AG04450 (cell line): ENCODE data around the gene TTC16. TPM values are rescaled to one million over a fixed set of nuclear protein-coding genes. Genes with fewer than 3 reads are reported as not detected.

Experiments
- CTCF ChIA-PET: fragments of 300-600, 350-600 bp; formaldehyde crosslinking; extraction: SDS; loops from one replicate; lab custom pipeline; 2022; ENCODE audit warnings: antibody characterized with exemption, inconsistent platforms; lab: Charles Lee
- POLR2A ChIA-PET: fragments of 350-600 bp; formaldehyde crosslinking; extraction: SDS; loops from one replicate; lab custom pipeline; 2021; ENCODE audit warnings: antibody characterized with exemption, inconsistent platforms; lab: Yijun Ruan, JAX
- DNase-seq: peaks from one replicate; pipeline ENCODE4 v3.0.0-alpha.2; 2011; ENCODE audit warnings: low read depth, low spot score
- H3K27ac ChIP-seq: one replicate; pipeline ENCODE4 v1.5.1; 2012; ENCODE audit warnings: low read depth, low read length, control low read depth
- H3K27me3 ChIP-seq: one replicate; pipeline ENCODE4 v1.6.0; 2012; ENCODE audit warnings: low read length; ENCODE audit not compliant: control insufficient read depth, insufficient read depth
- H3K4me3 ChIP-seq: 2 replicates; pipeline ENCODE4 v1.5.1; 2011; ENCODE audit warnings: mild to moderate bottlenecking, low read depth, low read length, control low read depth
- H3K9me3 ChIP-seq: 2 replicates; pipeline ENCODE4 v1.5.1; 2012; ENCODE audit warnings: low read length; ENCODE audit not compliant: control insufficient read depth, insufficient read depth
- polyA minus RNA-seq: library from RNA; depleted of rRNA, polyadenylated mRNA; stranded (reverse); fragments of >200 nt; gene quantifications from 2 replicates; pipeline ENCODE4 v1.2.3, GENCODE V29; 2011; rRNA and poly(A)+ RNA removed
- polyA plus RNA-seq: library from polyadenylated mRNA; depleted of rRNA; stranded (reverse); fragments of >200 nt; gene quantifications from 2 replicates; pipeline ENCODE4 v1.2.3, GENCODE V29; 2011; rRNA removed
- TF ChIP-seq, protein P1 (sequence below): IDR thresholded peaks from 2 replicates; pipeline ENCODE4 v1.5.1; 2011; ENCODE audit warnings: low read depth, low read length, control low read depth, inconsistent platforms

The TTC16 gene
- not detected in 2 replicates for polyA plus RNA-seq
- polyA minus RNA-seq: not detected in 2 replicates

GRCh38 chr9:127715470-127716337 lies at the start of gene TTC16, which contains the start of gene PTRH1:
TTC16 (plus strand) TSS chr9:127716079; CDS start chr9:127716146, 67 bp downstream.
PTRH1 (minus strand) TSS chr9:127715663; CDS start chr9:127715639, 24 bp downstream.
- Histone ChIP-seq H3K4me3 (peak within 1 kb of the TSS; percentile 83), H3K27me3 (no peaks in the 10 kb centered on the region), H3K9me3 (no peaks in the 10 kb centered on the region; the same call in 1 of the 2 replicates), H3K27ac (peak within 1 kb of the TSS; percentile 61)
- POLR2A ChIA-PET: interaction anchor here (0.5 to 1.2 kb wide), 4 partner anchors 10 to 132 kb away, joined by 3 to 5 read pairs (median 4); partner anchors contain the start of gene TOR2A
- CTCF ChIA-PET: interaction anchor here (2.0 kb wide), 1 partner anchor 19 kb away, joined by 21 read pairs; the partner anchor contains the start of gene TOR2A
- peak; percentile 76 for DNase-seq
- TF ChIP-seq, protein P1, sequence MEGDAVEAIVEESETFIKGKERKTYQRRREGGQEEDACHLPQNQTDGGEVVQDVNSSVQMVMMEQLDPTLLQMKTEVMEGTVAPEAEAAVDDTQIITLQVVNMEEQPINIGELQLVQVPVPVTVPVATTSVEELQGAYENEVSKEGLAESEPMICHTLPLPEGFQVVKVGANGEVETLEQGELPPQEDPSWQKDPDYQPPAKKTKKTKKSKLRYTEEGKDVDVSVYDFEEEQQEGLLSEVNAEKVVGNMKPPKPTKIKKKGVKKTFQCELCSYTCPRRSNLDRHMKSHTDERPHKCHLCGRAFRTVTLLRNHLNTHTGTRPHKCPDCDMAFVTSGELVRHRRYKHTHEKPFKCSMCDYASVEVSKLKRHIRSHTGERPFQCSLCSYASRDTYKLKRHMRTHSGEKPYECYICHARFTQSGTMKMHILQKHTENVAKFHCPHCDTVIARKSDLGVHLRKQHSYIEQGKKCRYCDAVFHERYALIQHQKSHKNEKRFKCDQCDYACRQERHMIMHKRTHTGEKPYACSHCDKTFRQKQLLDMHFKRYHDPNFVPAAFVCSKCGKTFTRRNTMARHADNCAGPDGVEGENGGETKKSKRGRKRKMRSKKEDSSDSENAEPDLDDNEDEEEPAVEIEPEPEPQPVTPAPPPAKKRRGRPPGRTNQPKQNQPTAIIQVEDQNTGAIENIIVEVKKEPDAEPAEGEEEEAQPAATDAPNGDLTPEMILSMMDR: no peak

DNA sequence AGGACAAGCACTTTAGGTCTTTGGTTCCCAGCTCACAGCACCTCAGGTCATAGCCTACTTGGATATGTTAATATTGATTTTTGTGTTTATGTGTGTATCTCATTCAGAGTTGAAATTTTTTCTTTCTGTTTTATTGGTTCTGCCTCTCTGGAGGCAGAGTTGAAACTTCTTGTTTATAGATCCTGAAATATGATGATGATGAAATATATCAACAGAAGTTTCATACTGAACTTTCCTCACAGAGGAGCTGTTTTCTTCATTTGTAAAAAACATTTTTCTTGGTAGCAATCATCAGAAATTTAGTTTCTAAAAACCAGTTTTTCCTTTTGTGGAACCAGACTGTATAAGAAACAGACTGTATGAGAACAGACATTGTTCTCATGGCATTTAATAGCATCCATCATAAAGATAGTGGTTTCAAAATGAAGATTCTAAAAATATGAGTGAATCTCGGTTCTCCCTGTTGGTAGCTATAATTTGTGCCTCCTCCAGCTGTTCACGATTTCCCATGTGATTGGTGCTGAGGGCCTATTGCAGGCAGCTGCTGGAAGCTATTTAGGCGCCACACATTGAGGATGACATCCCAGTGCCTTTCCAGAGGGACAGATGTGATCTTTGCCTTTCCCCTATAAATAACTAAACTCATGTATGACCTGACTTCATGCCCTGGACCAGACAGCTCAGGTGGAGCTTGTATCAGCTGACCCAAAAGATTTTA lies 48.6 kb upstream of the TTC16 start:
- no peak overlapping the region for H3K27ac ChIP-seq
- no peaks in the 10 kb centered on the region for H3K9me3 ChIP-seq
- ChIA-PET CTCF (interaction anchor here (1.1 to 1.9 kb wide), 2 partner anchors 19 to 67 kb away, joined by 3 to 6 read pairs; partner anchors contain the start of gene TOR2A), POLR2A (interaction anchor here (0.6 to 1.2 kb wide), 4 partner anchors 24 to 216 kb away, joined by 3 to 5 read pairs (median 4); partner anchors contain the start of genes LRSAM1 and RPL12)
- no peak overlapping the region for H3K4me3 ChIP-seq
- H3K27me3 ChIP-seq: no peaks in the 10 kb centered on the region
- TF ChIP-seq, protein P1: no peak
- no peak for DNase-seq

GRCh38 chr9:127667906-127668305 lies 48.0 kb upstream of the TTC16 start:
- CTCF ChIA-PET: interaction anchor here (1.1 to 1.9 kb wide), 2 partner anchors 18 to 67 kb away, joined by 3 to 6 read pairs; partner anchors contain the start of gene TOR2A
- Histone ChIP-seq H3K27ac (no peak overlapping the region), H3K4me3 (no peak overlapping the region), H3K27me3 (no peaks in the 10 kb centered on the region), H3K9me3 (no peaks in the 10 kb centered on the region)
- POLR2A ChIA-PET: interaction anchor here (0.6 to 1.2 kb wide), 4 partner anchors 25 to 217 kb away, joined by 3 to 5 read pairs (median 4); partner anchors contain the start of genes LRSAM1 and RPL12
- DNase-seq: no peak
- TF ChIP-seq, protein P1: no peak

DNA sequence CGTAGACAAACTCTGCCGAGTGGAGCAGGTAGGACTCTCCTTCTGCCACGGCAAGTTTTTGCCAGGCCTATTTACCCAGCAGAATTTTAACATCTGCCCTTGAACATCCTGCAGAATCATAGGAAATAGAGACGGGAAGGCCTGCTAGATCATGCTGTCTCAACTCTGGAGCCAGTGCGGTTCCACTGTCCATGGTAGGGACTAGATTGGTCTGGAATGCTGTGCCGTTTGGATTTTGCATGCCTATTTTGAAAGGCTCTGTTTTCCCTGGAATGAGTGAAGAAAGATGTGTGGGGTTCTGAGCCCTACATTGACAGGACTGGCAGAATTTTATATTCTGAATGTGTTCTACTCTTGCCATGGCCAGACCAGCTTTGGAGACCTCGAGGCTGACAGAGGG lies 42.6 kb upstream of the TTC16 start:
- POLR2A ChIA-PET: no interaction called here
- Histone ChIP-seq H3K9me3 (no peaks in the 10 kb centered on the region), H3K27me3 (no peaks in the 10 kb centered on the region), H3K4me3 (no peak overlapping the region), H3K27ac (no peak overlapping the region)
- CTCF ChIA-PET: no interaction called here
- TF ChIP-seq, protein P1: no peak
- DNase-seq: no peak
